Activated CD4-positive, alpha-beta T cell treated with anti-CD3 and anti-CD28 coated beads, Interleukin-2, amount 50 U/mL, for 4 hours (primary cell): ENCODE measurements around the gene VSIG4.
"Not testable (repeated sequence)": the region's sequence is repeated elsewhere in the genome, so short reads cannot be mapped to it uniquely, and the experiment has no call there.

Experiments
- DNase-seq, 2 experiments: peaks; one replicate each; pipeline ENCODE4 v3.0.0-alpha.2; 2020

The VSIG4 gene

DNA sequence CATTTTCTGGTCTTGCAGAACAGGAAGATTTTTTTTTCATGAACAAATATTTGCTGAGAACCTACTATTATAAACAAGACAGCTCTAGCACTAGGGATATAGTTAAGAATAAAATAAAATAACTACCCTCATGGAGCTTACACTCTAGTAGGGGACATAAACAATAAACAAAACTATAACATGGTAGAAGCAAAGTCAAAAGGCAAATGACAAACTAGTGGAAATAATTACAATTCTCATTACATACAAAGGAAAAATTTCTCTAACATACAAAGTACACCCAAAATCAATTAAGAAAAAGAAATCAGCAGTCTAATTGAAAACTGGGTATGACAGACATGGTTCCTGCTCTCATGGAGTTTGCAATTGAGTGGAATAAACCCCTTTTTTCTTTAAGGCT, 32.0 kb downstream of the VSIG4 start:
- DNase-seq = no peak

- DNase-seq = no peak
These were observed 33.9 kb downstream of the VSIG4 start for GRCh38 chrX:66005830-66006449.

- DNase-seq = no peak
These were observed 34.7 kb downstream of the VSIG4 start for GRCh38 chrX:66004928-66005829.

- no peak for DNase-seq
These were observed 36.8 kb downstream of the VSIG4 start for GRCh38 chrX:66002824-66003680.

DNA sequence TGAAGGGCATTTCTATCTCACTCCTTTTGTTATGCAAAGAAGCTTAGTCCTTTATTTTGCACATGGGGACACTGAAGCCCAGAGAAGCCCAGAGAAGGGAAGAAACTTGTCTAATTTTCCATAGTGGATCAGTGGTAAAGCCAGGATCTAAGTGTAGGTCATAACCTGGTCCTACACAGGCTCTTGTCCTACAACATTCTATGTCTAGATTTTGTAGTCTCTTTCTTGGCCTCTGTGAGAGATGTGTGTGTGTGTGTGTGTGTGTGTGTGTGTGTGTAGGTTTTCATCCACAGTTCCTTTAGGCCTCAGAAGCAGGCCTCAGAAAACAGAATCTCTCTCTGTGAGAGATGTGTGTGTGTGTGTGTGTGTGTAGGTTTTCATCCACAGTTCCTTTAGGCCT, 38.3 kb downstream of the VSIG4 start:
- DNase-seq = no peak

DNA sequence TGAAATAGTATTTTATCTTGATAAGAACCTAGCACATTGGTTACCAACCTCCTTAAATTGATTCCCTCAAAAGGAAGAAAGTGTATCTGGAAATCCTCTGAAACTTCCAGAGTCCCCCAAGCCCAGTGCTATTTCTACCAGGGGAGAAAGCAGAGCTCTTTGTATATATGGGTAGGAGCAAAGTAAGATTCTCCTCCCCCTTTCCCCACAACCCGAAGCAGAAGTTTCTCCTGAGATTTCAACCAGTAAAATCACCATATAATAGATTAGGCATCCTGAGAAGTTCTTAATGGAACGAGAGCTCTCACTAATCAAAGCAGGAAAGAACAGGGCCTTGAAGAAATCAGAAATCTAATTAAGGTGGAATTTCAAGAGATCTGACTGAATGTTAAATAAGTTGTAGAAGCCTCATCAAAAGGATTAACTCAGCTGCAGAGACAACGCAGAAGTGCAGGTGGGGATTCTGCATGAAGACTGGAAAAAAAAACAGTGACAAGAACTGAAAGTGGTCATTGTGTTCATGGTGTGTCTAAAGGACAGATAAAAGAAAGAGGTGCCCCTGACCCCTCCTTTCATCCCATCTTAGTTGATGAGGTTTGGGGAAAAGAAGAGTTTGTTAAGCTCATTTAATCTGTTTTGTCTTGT, 39.1 kb downstream of the VSIG4 start:
- no peak for DNase-seq

- no peak for DNase-seq
These were observed 39.7 kb downstream of the VSIG4 start for GRCh38 chrX:66000178-66000577.

DNA sequence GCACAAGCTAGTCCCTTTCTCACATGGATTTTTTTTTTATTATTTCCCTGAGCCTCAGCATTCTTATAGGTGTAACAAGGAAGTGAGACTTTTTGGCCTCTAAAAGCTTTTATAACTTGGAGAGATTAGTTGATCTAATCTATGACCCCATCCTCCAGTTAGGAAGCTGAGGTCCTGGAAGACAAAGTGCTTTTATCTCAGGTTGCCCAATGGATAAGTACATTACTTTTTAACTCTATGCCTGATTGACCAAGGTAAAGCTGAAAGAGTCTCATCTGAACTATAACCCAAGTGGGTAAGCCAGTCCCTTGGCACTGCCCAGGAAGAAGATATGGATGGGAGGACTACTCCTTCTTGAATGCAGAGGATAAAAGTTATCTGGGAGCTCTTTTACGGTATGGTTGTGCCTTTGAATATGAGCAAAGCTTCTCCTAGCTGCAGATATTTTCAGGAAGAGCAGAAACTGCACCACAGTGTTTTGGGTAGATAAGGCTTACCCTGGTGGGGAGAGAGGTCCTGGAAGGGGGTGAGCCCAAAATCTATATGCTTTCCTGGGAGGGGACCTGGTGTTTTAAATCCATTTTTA, 40.2 kb downstream of the VSIG4 start:
- no peak for DNase-seq

DNA sequence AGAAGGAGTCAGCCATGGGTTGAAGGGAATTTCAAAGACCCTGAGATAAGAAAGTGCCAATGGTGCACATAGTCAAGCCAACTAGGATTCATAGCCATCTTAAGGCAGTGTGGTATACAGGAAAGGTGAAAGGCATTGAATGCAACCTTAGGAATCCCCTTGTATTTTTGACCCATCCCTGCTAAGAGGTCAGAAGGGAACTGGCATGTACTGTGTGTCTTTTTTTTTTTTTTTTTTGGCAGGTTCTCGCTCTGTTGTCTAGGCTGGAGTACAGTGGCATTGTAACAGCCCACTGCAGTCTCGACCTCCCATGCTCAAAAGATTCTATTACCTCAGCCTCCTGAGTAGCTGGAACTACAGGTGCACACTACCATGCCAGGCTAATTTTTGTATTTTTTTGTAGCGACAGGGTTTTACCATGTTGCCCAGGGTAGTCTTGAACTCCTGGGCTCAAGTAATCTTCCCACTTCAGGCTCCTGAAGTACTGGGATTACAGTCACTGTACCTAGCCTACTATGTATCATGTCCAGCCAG, 40.8 kb downstream of the VSIG4 start:
- DNase-seq = no peak

GRCh38 chrX:65997978-65998717, 41.7 kb downstream of the VSIG4 start:
- no peak for DNase-seq

GRCh38 chrX:65994519-65995506, 45.1 kb downstream of the VSIG4 start:
- DNase-seq = no peak

- DNase-seq = no peak
These were observed 45.9 kb downstream of the VSIG4 start for GRCh38 chrX:65993915-65994460.

- DNase-seq = no peak
These were observed 46.5 kb downstream of the VSIG4 start for GRCh38 chrX:65993332-65993731.

- DNase-seq = no peak
These were observed 49.2 kb downstream of the VSIG4 start for GRCh38 chrX:65990702-65991101.

GRCh38 chrX:65987811-65988210, 52.1 kb downstream of the VSIG4 start:
- no peak for DNase-seq

DNA sequence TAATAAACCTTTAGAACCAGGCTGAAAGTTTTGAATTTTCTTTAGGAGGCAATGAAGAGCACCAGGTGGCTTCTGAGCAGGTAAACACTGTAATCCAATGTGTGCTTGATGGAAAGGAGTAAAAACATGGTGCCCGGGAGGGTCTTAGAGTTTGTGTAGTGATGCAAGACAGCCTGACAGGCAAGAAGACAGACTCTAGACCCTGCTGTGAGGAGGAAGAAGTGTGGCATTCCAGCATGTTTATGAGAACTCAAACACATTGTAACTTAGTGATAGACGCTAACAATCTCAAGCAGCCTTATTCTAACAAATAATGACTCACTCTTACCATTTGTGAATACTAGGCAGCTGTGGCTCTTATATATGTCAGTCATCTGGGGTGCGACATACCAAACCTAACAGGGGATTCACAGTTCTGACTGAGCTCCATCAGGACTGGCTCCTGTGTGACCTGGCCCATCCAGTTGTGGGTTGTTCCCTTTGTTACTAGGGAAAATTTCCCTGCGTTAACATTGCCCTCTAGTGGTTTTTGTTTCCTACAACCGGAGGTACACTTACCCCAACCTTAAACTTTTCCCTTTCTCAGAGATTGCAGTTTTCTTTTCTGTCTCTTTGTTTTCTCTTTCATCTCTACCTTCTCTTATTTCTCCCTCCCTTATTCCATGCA, 53.8 kb downstream of the VSIG4 start:
- DNase-seq = peak; percentile 48 to 49

DNA sequence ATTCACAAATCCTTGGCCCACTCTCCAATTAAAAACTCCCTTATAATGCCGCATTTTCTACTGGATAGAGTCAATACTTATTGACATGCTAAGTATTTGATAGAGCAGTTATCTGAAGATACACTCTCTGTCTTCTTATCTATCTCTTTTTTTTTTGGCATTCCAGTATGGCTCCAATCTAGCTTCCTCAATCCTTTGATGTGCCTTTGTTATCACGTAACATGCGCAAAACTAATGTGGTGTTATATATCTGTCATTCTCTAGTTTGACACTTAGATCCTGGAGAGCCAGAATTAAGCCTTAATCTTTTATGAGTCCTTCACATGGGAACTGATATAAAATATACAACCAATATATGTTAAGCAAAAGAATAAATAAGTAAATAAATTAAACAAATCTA, 54.7 kb downstream of the VSIG4 start:
- DNase-seq = no peak

- not testable (repeated sequence) for DNase-seq
These were observed 62.7 kb downstream of the VSIG4 start for GRCh38 chrX:65977161-65977560.

DNA sequence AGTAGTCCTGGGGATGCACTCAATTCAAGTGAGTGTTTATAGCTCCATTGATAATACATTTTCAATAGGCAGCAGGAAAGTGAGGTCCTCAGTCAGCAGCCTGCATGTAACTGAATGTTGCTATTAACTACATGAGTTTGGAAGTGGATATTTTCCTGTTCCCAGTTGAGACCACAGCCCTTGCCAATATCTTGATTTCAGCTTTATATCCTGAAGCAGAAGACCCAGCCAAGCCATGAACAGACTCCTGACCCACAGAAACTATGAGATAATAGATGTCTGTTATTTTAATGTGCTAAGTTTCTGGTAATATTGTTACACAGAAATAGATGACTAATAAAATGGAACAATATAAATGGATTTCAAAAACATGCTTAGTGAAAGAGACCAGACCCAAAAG, 63.7 kb downstream of the VSIG4 start:
- DNase-seq = no peak
